Gastrocnemius medialis (tissue), 4 donors: ENCODE measurements around the gene MEF2C. TPM values are rescaled to one million over a fixed set of nuclear protein-coding genes. Genes with fewer than 3 reads are reported as not detected.
A peak's percentile ranks its signal among the peaks of the same experiment; 100 is the strongest.

ENCODE experiments used
- ATAC-seq, 2 donors: fragments of 150-250 bp; one replicate each; pipeline ENCODE4 v1.9.1; 2016
- DNase-seq, 2 donors: peaks; one replicate each; pipeline ENCODE4 v3.0.0-alpha.2; 2019
- H3K27ac ChIP-seq, 4 donors: fragments of 200-600 bp; sonication (generic); 1 replicate in 1 of 4; 2 replicates in 3 of 4; pipeline ENCODE4 v1.5.1; 2016 to 2018; ENCODE audit warnings: mild to moderate bottlenecking in 2 of 4, moderate library complexity in 1 of 4
- H3K27me3 ChIP-seq, 3 donors: fragments of 200-600 bp; sonication (generic) in 2 of 3; 1 replicate in 1 of 3; 2 replicates in 2 of 3; pipeline versions ENCODE4 v1.5.1 to v1.6.0; 2016 to 2019; ENCODE audit warnings: mild to moderate bottlenecking in 1 of 3, moderate library complexity in 1 of 3
- H3K36me3 ChIP-seq, 2 donors: fragments of 200-600 bp; sonication (generic) in 1 of 2; one replicate each; pipeline ENCODE4 v1.5.1; 2017 to 2018
- H3K4me1 ChIP-seq, 2 donors: fragments of 200-600 bp; sonication (generic) in 1 of 2; one replicate each; pipeline ENCODE4 v1.5.1; 2016 to 2017; ENCODE audit warnings: mild to moderate bottlenecking in 2 of 2
- H3K4me3 ChIP-seq, 4 donors: fragments of 200-600 bp; sonication (generic) in 3 of 4; 1 replicate in 1 of 4; 2 replicates in 3 of 4; pipeline ENCODE4 v1.5.1; 2016 to 2019; ENCODE audit warnings: mild to moderate bottlenecking in 2 of 4
- H3K9me3 ChIP-seq, 3 donors: fragments of 200-600 bp; sonication (generic) in 2 of 3; 1 replicate in 1 of 3; 2 replicates in 2 of 3; pipeline ENCODE4 v1.5.1; 2016 to 2019
- POLR2A ChIP-seq, 2 donors: fragments of 450-650 bp; IDR thresholded peaks; one replicate each; pipeline ENCODE4 v1.6.1; 2017; ENCODE audit warnings: antibody characterized with exemption in 2 of 2, mild to moderate bottlenecking in 2 of 2, moderate library complexity in 2 of 2
- in situ Hi-C, 4 donors: fragments of 200-750 bp; cut with MboI; loops; one replicate each; pipeline versions ENCODE4 v1.15.0 to v1.8.0; 2017; ENCODE audit warnings: low sequenced_read_pairs in 4 of 4
- intact Hi-C: fragments of 100-400 bp; cut with DNase I; formaldehyde crosslinking; loops from one replicate; pipeline ENCODE4 v1.15.1; 2023; ENCODE audit warnings: low total_unique reads
- total RNA-seq, 4 donors: library from RNA; depleted of rRNA; stranded (reverse); fragments of >200 nt; gene quantifications; one replicate each; pipeline versions ENCODE4 v1.1.0 to v1.2.3, GENCODE V29; 2016
- TF ChIP-seq, protein P1 (sequence below), 5 experiments: fragments of 450-650 bp in 3 of 5; fragments of 200-600 bp in 2 of 5; sonication (generic) in 2 of 5; IDR thresholded peaks in 4 of 5; conservative IDR thresholded peaks in 1 of 5; 1 replicate in 4 of 5; 2 replicates in 1 of 5; pipeline ENCODE4 v1.5.1; 2016 to 2019; ENCODE audit warnings: antibody characterized with exemption in 5 of 5, mild to moderate bottlenecking in 3 of 5, moderate library complexity in 3 of 5

The MEF2C gene
- total RNA-seq, 4 donors from 2014 or later: 63.8 to 192 (median 128) TPM

DNA sequence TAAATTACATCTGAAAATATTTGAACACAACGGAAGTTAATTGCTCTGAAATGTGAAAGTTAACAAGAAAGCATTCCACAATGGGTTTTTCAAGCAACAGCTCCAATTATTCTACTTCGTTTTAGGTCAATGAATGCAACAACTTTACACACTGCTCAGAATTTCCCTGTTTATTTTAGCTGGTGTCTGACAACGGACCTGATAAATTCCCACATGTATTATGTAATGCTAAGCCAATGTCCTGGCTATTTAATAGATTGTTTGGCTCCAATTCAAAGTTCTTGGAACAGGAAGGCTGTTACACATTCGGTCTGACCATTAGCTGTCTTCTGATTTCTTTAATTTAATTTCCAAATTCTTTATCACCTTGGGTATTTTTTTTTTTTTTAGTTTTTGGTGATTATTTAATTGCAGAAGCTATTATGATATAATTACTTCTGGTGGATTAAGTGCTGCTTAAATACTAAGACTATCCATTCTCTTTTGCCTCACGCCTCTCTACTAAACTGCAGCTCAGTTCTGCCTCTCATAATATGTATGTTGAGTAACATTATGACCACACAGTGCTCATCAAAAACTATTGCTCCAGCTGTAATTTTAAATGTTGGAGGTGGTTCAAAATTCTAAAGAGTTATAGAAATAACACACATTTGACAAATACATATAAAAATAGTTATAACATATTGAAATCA, 57.9 kb downstream of the MEF2C start:
- Histone ChIP-seq H3K36me3 (peaks cover 0 to 15% of the 10 kb centered on the region in 2 donors), H3K4me1 (peaks cover 93% of the 10 kb centered on the region in 2 donors), H3K27me3 (no peaks in the 10 kb centered on the region), H3K4me3 (peak overlapping the region in 3 of 4 donors; percentile 34 to 38 (median 37)), H3K27ac (peak overlapping the region; percentile 84 to 90 (median 87)), H3K9me3 (no peaks in the 10 kb centered on the region)
- no peak for TF ChIP-seq POLR2A (IDR thresholded peaks at IDR 0.05)
- TF ChIP-seq, protein P1, sequence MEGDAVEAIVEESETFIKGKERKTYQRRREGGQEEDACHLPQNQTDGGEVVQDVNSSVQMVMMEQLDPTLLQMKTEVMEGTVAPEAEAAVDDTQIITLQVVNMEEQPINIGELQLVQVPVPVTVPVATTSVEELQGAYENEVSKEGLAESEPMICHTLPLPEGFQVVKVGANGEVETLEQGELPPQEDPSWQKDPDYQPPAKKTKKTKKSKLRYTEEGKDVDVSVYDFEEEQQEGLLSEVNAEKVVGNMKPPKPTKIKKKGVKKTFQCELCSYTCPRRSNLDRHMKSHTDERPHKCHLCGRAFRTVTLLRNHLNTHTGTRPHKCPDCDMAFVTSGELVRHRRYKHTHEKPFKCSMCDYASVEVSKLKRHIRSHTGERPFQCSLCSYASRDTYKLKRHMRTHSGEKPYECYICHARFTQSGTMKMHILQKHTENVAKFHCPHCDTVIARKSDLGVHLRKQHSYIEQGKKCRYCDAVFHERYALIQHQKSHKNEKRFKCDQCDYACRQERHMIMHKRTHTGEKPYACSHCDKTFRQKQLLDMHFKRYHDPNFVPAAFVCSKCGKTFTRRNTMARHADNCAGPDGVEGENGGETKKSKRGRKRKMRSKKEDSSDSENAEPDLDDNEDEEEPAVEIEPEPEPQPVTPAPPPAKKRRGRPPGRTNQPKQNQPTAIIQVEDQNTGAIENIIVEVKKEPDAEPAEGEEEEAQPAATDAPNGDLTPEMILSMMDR (IDR thresholded peaks at IDR 0.05 in 4 of 5, conservative IDR thresholded peaks at IDR 0.05 in 1 of 5): no peak
- no peak for DNase-seq
- peak; percentile 50 to 67 for ATAC-seq
- in situ Hi-C loops (loop anchor here in 2 of 4 donors (5.0 to 10.0 kb wide), 2 partner anchors 52 to 60 kb away; partner anchors contain the start of gene MEF2C (in 1 of the 2)), intact Hi-C loops (loop anchor here (5.0 kb wide), 1 partner anchor 83 kb away; no protein-coding TSS in a partner anchor)

DNA sequence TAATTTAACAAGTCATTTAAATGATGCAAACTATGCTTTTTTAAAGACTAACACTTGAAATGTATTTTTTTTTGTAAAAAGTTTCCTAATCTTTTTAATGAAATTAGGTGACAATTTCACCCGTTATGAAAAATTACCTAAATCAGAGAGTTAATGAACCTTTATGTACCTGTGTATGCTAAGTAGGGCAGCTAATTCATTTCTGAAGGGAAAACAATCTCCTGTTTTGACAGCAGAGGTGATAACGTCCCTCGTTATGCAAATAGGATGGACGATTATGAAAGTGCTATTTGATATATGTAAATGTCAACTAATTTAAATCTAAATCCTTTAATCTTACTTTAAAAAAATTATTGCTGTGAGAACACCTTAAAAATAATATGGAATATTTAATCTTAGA, 58.8 kb downstream of the MEF2C start:
- DNase-seq: no peak
- intact Hi-C loops (no loop called here), in situ Hi-C loops (loop anchor here in 1 of 4 donors (10.0 kb wide), 1 partner anchor 61 kb away; the partner anchor contains the start of gene MEF2C)
- H3K9me3 ChIP-seq: no peaks in the 10 kb centered on the region
- H3K27me3 ChIP-seq: no peaks in the 10 kb centered on the region
- TF ChIP-seq POLR2A (IDR thresholded peaks at IDR 0.05): no peak
- TF ChIP-seq, protein P1 (IDR thresholded peaks at IDR 0.05 in 4 of 5, conservative IDR thresholded peaks at IDR 0.05 in 1 of 5): no peak
- H3K4me3 ChIP-seq: no peak overlapping the region
- H3K36me3 ChIP-seq: peaks cover 0 to 15% of the 10 kb centered on the region in 2 donors
- H3K27ac ChIP-seq: peak overlapping the region; percentile 84 to 90 (median 87)
- ATAC-seq: no peak
- peaks cover 93 to 94% of the 10 kb centered on the region in 2 donors for H3K4me1 ChIP-seq

DNA sequence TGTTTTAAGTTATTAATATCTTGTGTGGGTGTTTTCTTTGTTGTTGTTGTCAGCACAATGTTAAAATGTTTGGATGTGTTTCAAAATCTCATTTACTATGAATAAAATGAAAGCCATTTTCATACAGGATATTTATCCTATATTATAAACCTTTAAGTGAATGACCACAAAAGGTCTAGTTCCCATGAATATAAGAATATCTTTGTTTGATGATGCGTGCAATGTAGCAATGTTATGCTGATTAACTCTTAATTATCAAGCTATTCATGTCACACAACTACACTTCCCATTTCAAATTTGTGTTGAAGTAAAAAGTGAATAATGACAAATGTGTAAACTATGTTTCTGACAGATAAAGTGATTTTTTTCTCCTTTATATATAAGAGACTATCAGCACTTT, 59.8 kb downstream of the MEF2C start:
- Histone ChIP-seq H3K4me1 (peaks cover 92 to 94% of the 10 kb centered on the region in 2 donors), H3K4me3 (no peak overlapping the region), H3K9me3 (no peaks in the 10 kb centered on the region), H3K36me3 (peaks cover 0 to 15% of the 10 kb centered on the region in 2 donors), H3K27me3 (no peaks in the 10 kb centered on the region), H3K27ac (peak overlapping the region; percentile 84 to 90 (median 87))
- no peak for DNase-seq
- ATAC-seq: no peak
- in situ Hi-C loops: loop anchor here in 1 of 4 donors (10.0 kb wide), 1 partner anchor 62 kb away; the partner anchor contains the start of gene MEF2C
- intact Hi-C loops: no loop called here
- no peak for TF ChIP-seq POLR2A (IDR thresholded peaks at IDR 0.05)
- TF ChIP-seq, protein P1 (IDR thresholded peaks at IDR 0.05 in 4 of 5, conservative IDR thresholded peaks at IDR 0.05 in 1 of 5): no peak

DNA sequence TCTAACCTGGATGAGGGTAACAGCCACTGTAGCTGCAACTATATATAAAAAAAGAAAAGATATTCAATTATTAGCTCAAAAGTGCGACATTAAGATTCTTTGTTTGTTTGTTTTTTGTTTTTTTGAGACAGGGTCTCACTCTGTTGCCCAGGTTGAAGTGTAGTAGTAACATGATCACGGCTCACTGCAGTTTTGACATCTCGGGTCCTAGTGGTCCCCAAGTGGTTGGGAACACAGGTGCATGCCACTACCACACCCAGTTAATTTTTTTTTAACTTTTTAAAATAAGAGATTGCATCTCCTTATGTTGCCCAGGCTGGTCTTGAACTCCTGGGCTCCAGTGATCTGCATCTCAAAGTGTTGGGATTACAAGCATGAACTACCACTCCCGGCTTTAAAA, 61.8 kb downstream of the MEF2C start:
- no peak for TF ChIP-seq POLR2A (IDR thresholded peaks at IDR 0.05)
- TF ChIP-seq, protein P1 (IDR thresholded peaks at IDR 0.05 in 4 of 5, conservative IDR thresholded peaks at IDR 0.05 in 1 of 5): no peak
- ATAC-seq (no peak), DNase-seq (no peak)
- intact Hi-C loops (no loop called here), in situ Hi-C loops (loop anchor here in 1 of 4 donors (10.0 kb wide), 1 partner anchor 64 kb away; the partner anchor contains the start of gene MEF2C)
- no peak overlapping the region for H3K4me3 ChIP-seq
- H3K9me3 ChIP-seq: no peaks in the 10 kb centered on the region
- H3K27me3 ChIP-seq: no peaks in the 10 kb centered on the region
- peaks cover 0 to 15% of the 10 kb centered on the region in 2 donors for H3K36me3 ChIP-seq
- peaks cover 84 to 94% of the 10 kb centered on the region in 2 donors for H3K4me1 ChIP-seq
- H3K27ac ChIP-seq: peak overlapping the region; percentile 84 to 90 (median 87)
